Astrocyte (in vitro differentiated cells and primary cell): Measurements from ENCODE around the gene AMZ1.

Experiments
- CTCF ChIP-seq: IDR thresholded peaks from 2 replicates; pipeline ENCODE4 v1.5.1; 2011; ENCODE audit warnings: low read depth, mild to moderate bottlenecking, inconsistent platforms, low read length, moderate library complexity; ENCODE audit not compliant: insufficient read depth
- EZH2 ChIP-seq: IDR thresholded peaks from 2 replicates; pipeline ENCODE4 v1.6.1; 2012; ENCODE audit warnings: mild to moderate bottlenecking, low read length, inconsistent platforms; ENCODE audit not compliant: insufficient read depth

GRCh38 chr7:2663121-2663886 is 24.7 kb upstream of the AMZ1 start:
- TF ChIP-seq CTCF, result no peak
- TF ChIP-seq EZH2, result no peak
